Neutrophil (primary cell): ENCODE measurements around the gene NYAP2.

ENCODE experiments used
- H3K27ac ChIP-seq: fragments of 200-600 bp; sonication (generic); 2 replicates; pipeline ENCODE4 v1.5.1; 2016; ENCODE audit warnings: mild to moderate bottlenecking, moderate library complexity
- H3K27me3 ChIP-seq: fragments of 200-600 bp; sonication (generic); 2 replicates; pipeline ENCODE4 v1.6.0; 2016; ENCODE audit warnings: mild to moderate bottlenecking
- H3K36me3 ChIP-seq: fragments of 200-600 bp; sonication (generic); 2 replicates; pipeline ENCODE4 v1.5.1; 2017
- H3K4me1 ChIP-seq, 2 experiments: fragments of 200-600 bp in 1 of 2; sonication (generic) in 1 of 2; 1 replicate in 1 of 2; 2 replicates in 1 of 2; pipeline versions ENCODE4 v1.5.1 to v1.6.1; 2013 to 2016; ENCODE audit warnings: low read depth in 1 of 2, low read length in 1 of 2, mild to moderate bottlenecking in 1 of 2, moderate library complexity in 1 of 2; ENCODE audit not compliant: control insufficient read depth in 1 of 2, insufficient read depth in 1 of 2
- H3K4me3 ChIP-seq, 2 experiments: fragments of 200-600 bp in 1 of 2; sonication (generic) in 1 of 2; 1 replicate in 1 of 2; 2 replicates in 1 of 2; pipeline ENCODE4 v1.5.1; 2013 to 2016; ENCODE audit warnings: low read depth in 1 of 2, low read length in 1 of 2, mild to moderate bottlenecking in 1 of 2, moderate library complexity in 1 of 2
- H3K9me3 ChIP-seq: fragments of 200-600 bp; sonication (generic); 2 replicates; pipeline ENCODE4 v1.5.1; 2016
- TF ChIP-seq, protein P1 (sequence below): fragments of 200-600 bp; sonication (generic); IDR thresholded peaks from 2 replicates; pipeline ENCODE4 v1.5.1; 2016; ENCODE audit warnings: antibody characterized with exemption

The NYAP2 gene

DNA sequence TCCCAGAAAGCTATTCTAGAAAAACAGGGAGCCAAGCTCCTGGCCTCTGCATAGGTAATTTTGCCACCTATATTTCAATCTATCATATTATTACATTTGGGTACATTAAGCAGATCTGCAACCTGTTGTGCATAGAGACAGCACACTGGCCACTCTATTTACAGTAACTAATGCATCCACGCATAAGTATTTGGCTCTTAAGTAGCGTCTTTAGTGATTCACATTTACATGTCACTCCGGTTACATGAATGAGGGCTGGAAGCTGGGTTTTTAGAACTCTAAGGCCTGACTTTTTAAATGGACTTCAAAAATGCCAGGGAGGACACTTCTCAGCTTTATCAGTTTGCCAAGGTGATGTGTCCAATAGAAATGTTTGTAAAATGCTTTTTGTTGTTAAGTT, 97.7 kb downstream of the NYAP2 start:
- TF ChIP-seq, protein P1, sequence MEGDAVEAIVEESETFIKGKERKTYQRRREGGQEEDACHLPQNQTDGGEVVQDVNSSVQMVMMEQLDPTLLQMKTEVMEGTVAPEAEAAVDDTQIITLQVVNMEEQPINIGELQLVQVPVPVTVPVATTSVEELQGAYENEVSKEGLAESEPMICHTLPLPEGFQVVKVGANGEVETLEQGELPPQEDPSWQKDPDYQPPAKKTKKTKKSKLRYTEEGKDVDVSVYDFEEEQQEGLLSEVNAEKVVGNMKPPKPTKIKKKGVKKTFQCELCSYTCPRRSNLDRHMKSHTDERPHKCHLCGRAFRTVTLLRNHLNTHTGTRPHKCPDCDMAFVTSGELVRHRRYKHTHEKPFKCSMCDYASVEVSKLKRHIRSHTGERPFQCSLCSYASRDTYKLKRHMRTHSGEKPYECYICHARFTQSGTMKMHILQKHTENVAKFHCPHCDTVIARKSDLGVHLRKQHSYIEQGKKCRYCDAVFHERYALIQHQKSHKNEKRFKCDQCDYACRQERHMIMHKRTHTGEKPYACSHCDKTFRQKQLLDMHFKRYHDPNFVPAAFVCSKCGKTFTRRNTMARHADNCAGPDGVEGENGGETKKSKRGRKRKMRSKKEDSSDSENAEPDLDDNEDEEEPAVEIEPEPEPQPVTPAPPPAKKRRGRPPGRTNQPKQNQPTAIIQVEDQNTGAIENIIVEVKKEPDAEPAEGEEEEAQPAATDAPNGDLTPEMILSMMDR, result no peak
- H3K27me3 ChIP-seq, result no peaks in the 10 kb centered on the region
- no peaks in the 10 kb centered on the region for H3K9me3 ChIP-seq
- H3K4me3 ChIP-seq, result no peak overlapping the region
- H3K27ac ChIP-seq, result no peak overlapping the region
- no peaks in the 10 kb centered on the region for H3K36me3 ChIP-seq
- H3K4me1 ChIP-seq, result no peaks in the 10 kb centered on the region

DNA sequence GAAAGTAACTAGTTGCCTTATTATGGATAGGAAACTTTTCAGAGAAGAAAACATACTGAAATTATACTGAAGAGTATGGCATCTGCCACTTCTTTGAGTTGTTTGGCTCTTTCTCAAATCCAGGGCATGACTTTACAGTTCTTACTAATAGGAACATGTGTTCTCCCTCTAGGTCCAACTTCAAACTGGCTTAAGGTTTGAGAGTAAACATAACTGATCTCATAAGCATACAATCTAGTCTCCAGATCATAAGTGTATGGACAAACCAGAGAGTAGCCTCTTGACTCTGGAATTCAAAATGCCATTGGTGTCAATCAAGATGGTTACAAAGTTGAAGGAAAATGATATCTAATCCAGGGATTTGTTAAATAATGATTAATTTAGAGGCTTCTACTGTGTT, 101.5 kb downstream of the NYAP2 start:
- Histone ChIP-seq H3K27me3 (no peaks in the 10 kb centered on the region), H3K9me3 (no peaks in the 10 kb centered on the region), H3K4me1 (no peaks in the 10 kb centered on the region), H3K36me3 (no peaks in the 10 kb centered on the region), H3K27ac (no peak overlapping the region), H3K4me3 (no peak overlapping the region)
- TF ChIP-seq, protein P1, result no peak

DNA sequence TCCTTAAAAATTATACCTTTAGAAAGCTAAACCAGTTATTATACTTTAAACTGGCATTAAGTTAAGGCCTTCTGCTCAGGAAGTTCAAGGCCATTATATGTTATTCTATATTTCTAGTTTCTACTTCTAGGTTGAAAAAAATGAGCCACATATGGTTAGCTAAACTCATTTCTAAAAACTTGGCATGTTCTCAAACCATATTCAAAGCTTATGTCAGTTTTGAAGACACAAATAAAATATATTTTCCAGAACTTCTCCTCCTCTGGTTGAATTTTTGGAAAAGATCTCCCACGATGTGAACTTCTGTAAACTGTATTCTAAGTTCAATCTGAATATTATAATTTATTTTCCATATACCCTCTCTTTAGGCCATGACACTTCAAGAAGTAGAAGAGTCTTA, 103.5 kb downstream of the NYAP2 start:
- H3K27ac ChIP-seq, result no peak overlapping the region
- TF ChIP-seq, protein P1, result no peak
- H3K4me1 ChIP-seq, result no peaks in the 10 kb centered on the region
- H3K36me3 ChIP-seq, result no peaks in the 10 kb centered on the region
- no peak overlapping the region for H3K4me3 ChIP-seq
- no peaks in the 10 kb centered on the region for H3K27me3 ChIP-seq
- H3K9me3 ChIP-seq, result no peaks in the 10 kb centered on the region

DNA sequence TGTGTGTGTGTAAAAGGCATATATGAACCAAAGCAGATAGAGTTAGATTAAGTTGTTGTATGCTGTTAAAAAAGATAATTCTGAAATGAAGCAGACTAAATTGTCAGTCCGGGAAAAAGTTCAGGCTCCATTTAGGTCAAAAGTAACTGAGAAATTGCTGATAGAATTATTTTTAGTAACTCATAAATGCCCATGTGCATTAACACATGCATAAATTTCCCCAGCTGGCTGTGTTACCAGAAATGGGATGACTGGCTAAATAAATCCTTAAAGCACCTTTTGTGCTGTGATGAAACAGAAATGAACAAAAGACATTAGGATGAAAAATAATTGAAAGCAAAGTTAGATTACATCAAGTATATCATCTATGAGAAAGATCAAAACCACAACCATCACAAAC, 111.3 kb downstream of the NYAP2 start:
- no peaks in the 10 kb centered on the region for H3K27me3 ChIP-seq
- TF ChIP-seq, protein P1, result no peak
- H3K36me3 ChIP-seq, result no peaks in the 10 kb centered on the region

DNA sequence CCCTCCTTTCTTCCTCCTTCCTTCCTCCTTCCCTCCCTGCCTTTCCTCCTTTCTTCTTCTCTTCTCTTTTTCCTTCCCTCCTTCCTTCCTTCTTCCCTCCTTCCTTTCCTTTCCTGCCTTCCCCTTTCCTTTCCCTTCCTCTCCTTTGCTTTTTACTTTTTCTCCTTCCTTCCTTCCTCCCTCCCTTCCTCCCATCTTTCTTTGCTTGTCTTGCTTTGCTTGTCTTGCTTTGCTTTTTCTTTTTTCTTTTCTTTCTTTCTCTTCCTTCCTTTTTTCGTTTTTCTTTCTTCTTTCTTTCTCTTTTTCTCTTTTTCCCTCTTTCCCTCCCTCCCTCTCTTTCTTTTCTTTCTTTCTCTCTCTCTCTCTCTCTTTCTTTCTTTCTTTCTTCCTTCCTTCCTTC, 113.0 kb downstream of the NYAP2 start:
- H3K4me3 ChIP-seq, result no peak overlapping the region
- no peaks in the 10 kb centered on the region for H3K9me3 ChIP-seq
- no peaks in the 10 kb centered on the region for H3K36me3 ChIP-seq
- TF ChIP-seq, protein P1, result no peak
- H3K27me3 ChIP-seq, result no peaks in the 10 kb centered on the region
- H3K27ac ChIP-seq, result no peak overlapping the region
- H3K4me1 ChIP-seq, result no peaks in the 10 kb centered on the region

More for the DNA sequence above, 111.3 kb downstream of the NYAP2 start:
- H3K27ac ChIP-seq, result no peak overlapping the region
- H3K4me1 ChIP-seq, result no peaks in the 10 kb centered on the region
- H3K9me3 ChIP-seq, result no peaks in the 10 kb centered on the region
- no peak overlapping the region for H3K4me3 ChIP-seq
